K562 (cell line): Measurements from ENCODE around the gene EMILIN1. TPM values are rescaled to one million over a fixed set of nuclear protein-coding genes. Genes with fewer than 3 reads are reported as not detected.
A peak's percentile ranks its signal among the peaks of the same experiment; 100 is the strongest.

Experiments
- EGR1 ChIP-seq: fragments of 450-650 bp; conservative IDR thresholded peaks from 2 replicates; pipeline ENCODE4 v1.6.1; 2017; ENCODE audit warnings: mild to moderate bottlenecking
- EP300 ChIP-seq: IDR thresholded peaks from 2 replicates; pipeline ENCODE4 v1.6.1; 2012; ENCODE audit warnings: low read length, improper control_type of control experiment
- ETS1 ChIP-seq: conservative IDR thresholded peaks from 2 replicates; pipeline ENCODE4 v1.6.1; 2011; ENCODE audit warnings: low read depth, mild to moderate bottlenecking, low read length; ENCODE audit not compliant: control insufficient read depth
- KLF6 ChIP-seq: fragments of 250-450 bp; sonication (Bioruptor Pico); IDR thresholded peaks from 2 replicates; pipeline ENCODE4 v1.4.0; 2020; ENCODE audit warnings: mild to moderate bottlenecking, moderate library complexity, borderline replicate concordance
- PHF20 ChIP-seq: fragments of 450-650 bp; IDR thresholded peaks from 2 replicates; pipeline ENCODE4 v1.6.1; 2018; ENCODE audit not compliant: partially characterized antibody
- SMARCE1 ChIP-seq: fragments of 450-650 bp; IDR thresholded peaks from 2 replicates; pipeline ENCODE4 v1.7.1; 2016; ENCODE audit warnings: mild to moderate bottlenecking
- SOX6 ChIP-seq: fragments of 450-650 bp; IDR thresholded peaks from 2 replicates; pipeline ENCODE4 v1.6.1; 2014; ENCODE audit warnings: mild to moderate bottlenecking
- SREBF1 ChIP-seq: fragments of 150-350 bp; IDR thresholded peaks from 2 replicates; pipeline ENCODE4 v1.6.1; 2014; ENCODE audit warnings: antibody characterized with exemption, low read depth, low read length, borderline replicate concordance
- USF1 ChIP-seq: sonication (generic); formaldehyde crosslinking; IDR thresholded peaks from 2 replicates; pipeline ENCODE4 v1.9.0; 2022; ENCODE audit warnings: mild to moderate bottlenecking, missing genetic modification reagents
- ZBTB2 ChIP-seq: fragments of 450-650 bp; IDR thresholded peaks from 2 replicates; pipeline ENCODE4 v1.6.1; 2016; ENCODE audit warnings: antibody characterized with exemption
- ZBTB33 ChIP-seq: sonication (generic); formaldehyde crosslinking; IDR thresholded peaks from 2 replicates; pipeline ENCODE4 v1.8.1; 2023; ENCODE audit warnings: mild to moderate bottlenecking, missing genetic modification reagents
- ZBTB8A ChIP-seq: fragments of 450-650 bp; IDR thresholded peaks from 2 replicates; pipeline ENCODE4 v1.6.1; 2018; ENCODE audit warnings: mild to moderate bottlenecking, moderate library complexity; ENCODE audit not compliant: partially characterized antibody
- ZFP36 ChIP-seq: fragments of 150-350 bp; IDR thresholded peaks from 2 replicates; pipeline ENCODE4 v1.6.1; 2018; ENCODE audit warnings: low read length, low read depth; ENCODE audit not compliant: partially characterized antibody
- ZFPM2 ChIP-seq: fragments of 250-450 bp; sonication (Bioruptor Pico); IDR thresholded peaks from 2 replicates; pipeline ENCODE4 v1.5.1; 2022; ENCODE audit warnings: mild to moderate bottlenecking
- ZHX1 ChIP-seq: fragments of 150-350 bp; conservative IDR thresholded peaks from 2 replicates; pipeline ENCODE4 v1.6.1; 2014; ENCODE audit warnings: low read length
- polyA plus RNA-seq, 8 experiments: library from polyadenylated mRNA; depleted of rRNA in 4 of 8; stranded (reverse) in 5 of 8; unstranded in 3 of 8; fragments of >200 nt; fragmentation: Nextera tagmentation in 2 of 8; fragmentation: Illumina TruSeq in 1 of 8; extraction: Ambion mirVana in 2 of 8; extraction: Trizol in 1 of 8; gene quantifications; 2 replicates each; pipeline versions ENCODE4 v1.2.1 to v1.2.3, GENCODE V29; 2011 to 2014; ENCODE audit warnings: inconsistent platforms in 1 of 8, missing spikeins in 1 of 8
- total RNA-seq, 7 experiments: library from RNA; depleted of rRNA in 6 of 7; stranded (reverse); fragments of >200 nt in 6 of 7; fragmentation: Illumina TruSeq in 2 of 7; extraction: Trizol in 2 of 7; gene quantifications; 2 replicates each; pipeline versions ENCODE4 v1.2.1 to v1.2.3, GENCODE V29; 2011 to 2021; ENCODE audit warnings: low replicate concordance in 1 of 7
- TF ChIP-seq, protein P1 (sequence below): fragments of 250-450 bp; sonication (Bioruptor Pico); IDR thresholded peaks from 2 replicates; pipeline ENCODE4 v1.9.0; 2021; ENCODE audit warnings: mild to moderate bottlenecking
- TF ChIP-seq, protein P2 (sequence below): sonication (generic); formaldehyde crosslinking; IDR thresholded peaks from 2 replicates; pipeline ENCODE4 v1.8.1; 2022; ENCODE audit warnings: missing genetic modification reagents

Gene EMILIN1
- total and polyA plus RNA-seq, 9 of the 15 experiments (the other 6 are each of a cell fraction or from before 2014, with no cell fraction given) = 0.04 to 2.7 (median 0.54) TPM; not detected in 2

- TF ChIP-seq PHF20 = peak; percentile 19
- peak; percentile 33 for TF ChIP-seq EGR1
- TF ChIP-seq SMARCE1 = 0 out of 2 replicates have a peak, but pooled peaks have one; percentile 12
- TF ChIP-seq EP300 = peak; percentile 62
- TF ChIP-seq, protein P1, sequence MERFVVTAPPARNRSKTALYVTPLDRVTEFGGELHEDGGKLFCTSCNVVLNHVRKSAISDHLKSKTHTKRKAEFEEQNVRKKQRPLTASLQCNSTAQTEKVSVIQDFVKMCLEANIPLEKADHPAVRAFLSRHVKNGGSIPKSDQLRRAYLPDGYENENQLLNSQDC (CRISPR knock-in tag) = peak; percentile 83; the same call in 1 of the 2 replicates
- TF ChIP-seq ZHX1 = 0 out of 2 replicates have a peak, but pooled peaks have one; percentile 64
- TF ChIP-seq, protein P2, sequence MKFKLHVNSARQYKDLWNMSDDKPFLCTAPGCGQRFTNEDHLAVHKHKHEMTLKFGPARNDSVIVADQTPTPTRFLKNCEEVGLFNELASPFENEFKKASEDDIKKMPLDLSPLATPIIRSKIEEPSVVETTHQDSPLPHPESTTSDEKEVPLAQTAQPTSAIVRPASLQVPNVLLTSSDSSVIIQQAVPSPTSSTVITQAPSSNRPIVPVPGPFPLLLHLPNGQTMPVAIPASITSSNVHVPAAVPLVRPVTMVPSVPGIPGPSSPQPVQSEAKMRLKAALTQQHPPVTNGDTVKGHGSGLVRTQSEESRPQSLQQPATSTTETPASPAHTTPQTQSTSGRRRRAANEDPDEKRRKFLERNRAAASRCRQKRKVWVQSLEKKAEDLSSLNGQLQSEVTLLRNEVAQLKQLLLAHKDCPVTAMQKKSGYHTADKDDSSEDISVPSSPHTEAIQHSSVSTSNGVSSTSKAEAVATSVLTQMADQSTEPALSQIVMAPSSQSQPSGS (CRISPR knock-in tag) = no peak
- peak; percentile 99 for TF ChIP-seq ZBTB33
- peak; percentile 22 for TF ChIP-seq ZFP36
- peak; percentile 84 for TF ChIP-seq ETS1
- peak; percentile 69; the same call in 1 of the 2 replicates for TF ChIP-seq ZFPM2 (CRISPR knock-in tag)
- TF ChIP-seq ZBTB2 = peak; percentile 40; the same call in 1 of the 2 replicates
- TF ChIP-seq ZBTB8A = peak; percentile 63
- peak; percentile 40; the same call in 1 of the 2 replicates for TF ChIP-seq SOX6
- TF ChIP-seq KLF6 (CRISPR knock-in tag) = peak; percentile 81; the same call in 1 of the 2 replicates
- TF ChIP-seq USF1 (CRISPR knock-in tag) = no peak
- TF ChIP-seq SREBF1 = peak; percentile 62; the same call in 1 of the 2 replicates
Observed at GRCh38 chr2:27050281-27050995, 28.0 kb upstream of the EMILIN1 start (continued).
